ENCODE data around the gene GLT6D1. TPM values are rescaled to one million over a fixed set of nuclear protein-coding genes. Genes with fewer than 3 reads are reported as not detected.

The GLT6D1 gene
- total RNA-seq, 1 experiment from 2014 or later: not detected

- intact Hi-C loops (cut with micrococcal nuclease; ENCODE audit: unreplicated experiment): no loop called here
- BruUV-seq (replicated peaks): no TSS peak
Observed at GRCh38 chr9:135584934-135585333, 54.4 kb downstream of the GLT6D1 start.

GRCh38 chr9:135584371-135584770 lies 55.0 kb downstream of the GLT6D1 start:
- Histone ChIP-seq H3K27ac (ENCODE audit: low read length) (no peak overlapping the region), H3K4me1 (ENCODE audit: control insufficient read depth, insufficient read depth, low read length) (no peaks in the 10 kb centered on the region), H3K36me3 (ENCODE audit: control insufficient read depth, insufficient read depth, low read length) (no peaks in the 10 kb centered on the region), H3K27me3 (ENCODE audit: control insufficient read depth, insufficient read depth, low read length) (no peaks in the 10 kb centered on the region), H3K4me3 (ENCODE audit: low read depth in 2 of 2, low read length in 2 of 2) (no peak overlapping the region), H3K9me3 (ENCODE audit: control insufficient read depth, insufficient read depth, low read depth, low read length) (no peaks in the 10 kb centered on the region)
- TF ChIP-seq TCF7L2 (IDR thresholded peaks at IDR 0.05; ENCODE audit: low read depth, low read length): no peak
- TF ChIP-seq SIN3A (IDR thresholded peaks at IDR 0.05; ENCODE audit: borderline replicate concordance, insufficient read depth, low read depth, low read length): no peak
- TF ChIP-seq REST (IDR thresholded peaks at IDR 0.05; ENCODE audit: insufficient read depth in 1 of 2, low read depth in 2 of 2, low read length in 1 of 2): no peak
- no peak for TF ChIP-seq POLR2AphosphoS5 (IDR thresholded peaks at IDR 0.05; ENCODE audit: low read depth, low read length)
- TF ChIP-seq CTCF (IDR thresholded peaks at IDR 0.05): no peak
- POLR2A ChIA-PET: no interaction called here
- in situ Hi-C loops (cut with HindIII; ENCODE audit: low pct_unique_long_range_greater_than_20kb, low sequenced_read_pairs) (no loop called here), intact Hi-C loops (cut with micrococcal nuclease; ENCODE audit: unreplicated experiment) (no loop called here)
- CTCF ChIA-PET: no interaction called here
- no TSS peak for BruUV-seq (replicated peaks)
- ATAC-seq (no peak), DNase-seq (ENCODE audit: low read depth, low spot score) (no peak)

More at GRCh38 chr9:135584934-135585333, 54.4 kb downstream of the GLT6D1 start:
- ChIA-PET POLR2A (no interaction called here), CTCF (no interaction called here)
- no peak for TF ChIP-seq TCF7L2 (IDR thresholded peaks at IDR 0.05; ENCODE audit: low read depth, low read length)
- no peak for TF ChIP-seq SIN3A (IDR thresholded peaks at IDR 0.05; ENCODE audit: borderline replicate concordance, insufficient read depth, low read depth, low read length)
- TF ChIP-seq POLR2AphosphoS5 (IDR thresholded peaks at IDR 0.05; ENCODE audit: low read depth, low read length): no peak
- no peak for TF ChIP-seq CTCF (IDR thresholded peaks at IDR 0.05)
- TF ChIP-seq REST (IDR thresholded peaks at IDR 0.05; ENCODE audit: insufficient read depth in 1 of 2, low read depth in 2 of 2, low read length in 1 of 2): no peak
- Histone ChIP-seq H3K27ac (ENCODE audit: low read length) (no peak overlapping the region), H3K4me1 (ENCODE audit: control insufficient read depth, insufficient read depth, low read length) (no peaks in the 10 kb centered on the region), H3K36me3 (ENCODE audit: control insufficient read depth, insufficient read depth, low read length) (no peaks in the 10 kb centered on the region), H3K9me3 (ENCODE audit: control insufficient read depth, insufficient read depth, low read depth, low read length) (no peaks in the 10 kb centered on the region), H3K27me3 (ENCODE audit: control insufficient read depth, insufficient read depth, low read length) (no peaks in the 10 kb centered on the region), H3K4me3 (ENCODE audit: low read depth in 2 of 2, low read length in 2 of 2) (no peak overlapping the region)
- DNase-seq (ENCODE audit: low read depth, low spot score) (no peak), ATAC-seq (no peak)
- in situ Hi-C loops (cut with HindIII; ENCODE audit: low pct_unique_long_range_greater_than_20kb, low sequenced_read_pairs): no loop called here
